HG02763 (cell line): ENCODE results near the gene UNK.
"Not testable (repeated sequence)": the region's sequence is repeated elsewhere in the genome, so short reads cannot be mapped to it uniquely, and the experiment has no call there.

Source experiments
- ATAC-seq: cut with Tn5 transposase; IDR thresholded peaks from one replicate; pipeline ENCODE4 v1.9.1; 2021; ENCODE audit warnings: mild to moderate bottlenecking, moderate library complexity; ENCODE audit not compliant: unreplicated experiment

UNK gene

DNA sequence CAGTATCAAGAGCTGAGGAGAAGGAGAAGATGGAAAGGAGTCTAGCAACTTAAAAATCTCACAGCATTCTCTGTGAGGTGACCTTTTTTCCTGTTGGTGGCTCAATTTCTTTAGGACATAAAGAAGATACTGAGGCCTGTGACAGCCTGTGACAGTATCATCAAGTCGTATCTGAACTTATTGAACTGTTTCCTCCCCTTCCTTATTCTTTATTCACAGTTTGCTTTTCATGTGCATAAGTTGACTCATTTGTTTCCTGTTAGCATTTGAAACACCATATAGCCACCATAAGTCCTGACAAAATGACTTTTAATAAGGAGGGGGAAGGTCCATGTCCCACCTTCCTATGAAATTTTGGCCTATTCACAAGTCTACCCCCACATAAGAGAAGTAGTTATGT, 8.9 kb downstream of the UNK start:
- no peak for ATAC-seq

DNA sequence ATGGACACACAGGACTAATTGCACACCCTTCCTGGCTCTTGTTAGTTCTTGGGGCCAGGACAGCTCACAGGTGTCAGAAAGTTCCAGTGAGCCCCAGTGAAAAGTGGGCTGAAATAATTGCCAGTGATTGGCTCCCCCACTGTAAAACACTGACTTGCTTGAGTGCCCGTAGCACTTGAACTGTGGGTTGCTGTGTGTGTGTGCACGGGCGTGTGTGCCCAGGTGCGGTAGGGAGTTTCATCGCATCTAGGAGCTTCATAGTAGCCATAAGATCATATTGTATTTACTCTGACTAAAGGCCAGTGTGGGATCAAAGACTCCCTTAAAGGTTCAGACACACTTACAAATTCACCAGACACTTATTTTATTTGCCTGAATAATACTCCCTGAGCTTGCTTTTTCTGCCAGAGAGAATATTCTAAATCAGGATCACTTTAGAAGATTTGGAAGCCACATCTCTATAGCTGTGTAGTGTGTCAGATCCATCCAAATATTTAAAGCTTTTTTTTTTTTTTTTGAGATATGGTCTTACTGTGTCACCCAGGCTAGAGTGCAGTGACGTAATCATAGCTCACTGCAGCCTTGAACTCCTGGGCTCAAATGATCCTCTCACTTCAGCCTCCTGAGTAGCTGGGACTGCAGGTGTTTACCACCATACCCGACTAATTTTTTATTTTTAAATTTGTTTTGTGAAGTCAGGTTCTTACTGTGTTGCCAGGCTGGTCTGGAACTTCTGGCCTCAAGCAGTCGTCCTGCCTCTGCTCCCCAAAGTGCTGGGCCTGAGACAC, 11.4 kb downstream of the UNK start:
- ATAC-seq = no peak

DNA sequence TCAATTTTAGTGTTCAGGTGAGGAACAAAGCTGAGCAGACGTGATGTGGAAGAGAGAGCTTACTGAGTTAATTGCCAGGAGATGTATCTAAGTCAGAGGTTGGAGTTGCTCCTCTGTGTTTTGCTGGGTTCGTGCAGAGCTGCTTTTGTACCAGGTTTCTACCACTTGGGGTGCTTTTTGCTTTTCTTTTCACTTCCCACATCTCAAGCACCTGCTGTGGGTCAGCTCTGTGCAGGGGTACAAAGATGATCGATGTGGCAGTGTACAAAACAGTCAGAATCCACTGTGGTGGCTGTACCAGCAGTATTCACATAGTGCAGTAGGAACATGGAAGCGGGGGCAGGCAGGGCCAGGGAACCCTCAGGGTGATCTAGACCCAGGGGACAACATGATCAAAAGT, 14.8 kb downstream of the UNK start:
- ATAC-seq = no peak

DNA sequence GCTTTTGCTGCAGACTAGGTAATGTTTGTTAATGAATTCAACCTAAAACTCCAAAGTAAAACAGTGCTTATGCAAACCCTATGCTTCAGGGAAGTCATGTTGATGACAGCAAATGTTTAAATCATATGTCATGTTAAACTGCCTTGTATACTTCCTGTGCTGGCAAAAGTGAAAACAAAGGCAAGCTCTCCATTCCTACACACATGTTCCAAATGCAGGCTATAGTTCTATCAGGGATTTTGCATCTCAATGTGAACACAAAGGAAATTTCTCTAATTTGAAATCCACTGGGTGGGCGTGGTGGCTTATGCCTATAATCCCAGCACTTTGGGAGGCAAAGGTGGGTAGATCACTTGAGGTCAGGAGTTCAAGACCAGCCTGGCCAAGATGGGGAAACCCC, 19.3 kb downstream of the UNK start:
- ATAC-seq = no peak

DNA sequence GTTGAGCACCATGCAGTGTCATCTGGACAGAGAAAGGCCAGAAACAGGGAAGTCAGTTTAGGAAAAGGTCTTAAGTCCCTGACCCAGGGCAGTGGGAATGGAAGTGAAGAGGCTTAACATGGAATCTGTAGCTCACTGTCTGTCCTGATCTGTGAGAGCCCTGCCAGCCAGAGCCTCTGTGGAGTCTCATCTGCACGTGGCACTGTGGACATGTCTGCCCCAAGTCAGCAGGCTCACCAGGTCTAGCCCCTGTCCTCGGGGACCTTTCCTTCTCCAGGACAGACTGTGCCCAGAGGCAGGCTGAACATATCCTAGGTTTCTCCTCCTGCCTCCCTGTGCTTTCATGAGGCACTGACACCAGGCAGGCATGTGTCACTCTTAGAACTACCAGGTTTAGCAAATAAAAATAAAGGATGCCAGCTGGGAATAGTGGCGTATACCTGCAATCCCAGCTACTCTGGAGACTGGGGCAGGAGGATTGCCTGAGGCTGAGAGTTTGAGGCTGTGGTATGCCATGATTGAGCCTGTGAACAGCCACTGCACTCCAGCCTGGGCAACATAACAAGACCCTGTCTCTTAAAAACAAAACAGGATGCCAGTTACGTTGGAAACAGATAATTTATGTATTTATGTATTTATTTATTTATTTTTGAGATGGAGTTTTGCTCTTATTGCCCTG, 22.4 kb downstream of the UNK start:
- no peak for ATAC-seq

DNA sequence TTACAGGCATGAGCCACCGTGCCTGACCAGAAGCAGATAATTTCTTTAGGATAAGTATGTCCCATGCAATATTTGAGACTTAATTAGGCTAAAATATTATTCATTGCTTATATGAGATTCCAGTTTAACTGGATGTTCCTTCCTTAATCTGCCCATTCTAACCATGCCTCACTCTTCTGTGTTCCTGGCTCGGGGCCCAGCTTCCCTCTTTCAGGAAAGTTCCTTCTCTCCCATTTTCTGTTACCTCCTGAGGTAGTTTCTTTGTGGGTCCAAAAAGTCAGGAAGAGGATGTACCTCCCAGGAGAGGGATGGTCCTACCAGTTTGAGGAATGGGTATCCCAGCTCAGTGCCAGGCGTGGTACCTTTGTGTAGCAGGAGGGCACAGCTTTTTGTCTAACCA, 23.3 kb downstream of the UNK start:
- ATAC-seq = no peak

DNA sequence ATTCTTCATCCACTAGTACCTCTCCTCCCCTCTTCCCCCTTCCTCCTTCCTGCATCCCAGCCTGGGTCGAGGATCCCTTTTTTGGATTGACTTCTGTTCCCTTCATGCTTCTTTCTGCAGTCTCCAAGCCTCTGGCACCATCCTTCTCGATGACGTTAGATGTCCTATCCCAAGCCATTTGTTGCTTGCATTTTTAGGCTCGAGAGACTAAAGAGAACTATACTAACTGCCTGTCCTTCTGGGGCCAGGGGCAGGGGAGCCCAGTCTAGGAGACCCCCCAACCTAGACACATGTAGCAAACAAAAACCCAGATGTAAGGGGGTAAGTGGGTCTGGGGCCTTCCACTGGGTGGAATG, 23.9 kb downstream of the UNK start:
- no peak for ATAC-seq

DNA sequence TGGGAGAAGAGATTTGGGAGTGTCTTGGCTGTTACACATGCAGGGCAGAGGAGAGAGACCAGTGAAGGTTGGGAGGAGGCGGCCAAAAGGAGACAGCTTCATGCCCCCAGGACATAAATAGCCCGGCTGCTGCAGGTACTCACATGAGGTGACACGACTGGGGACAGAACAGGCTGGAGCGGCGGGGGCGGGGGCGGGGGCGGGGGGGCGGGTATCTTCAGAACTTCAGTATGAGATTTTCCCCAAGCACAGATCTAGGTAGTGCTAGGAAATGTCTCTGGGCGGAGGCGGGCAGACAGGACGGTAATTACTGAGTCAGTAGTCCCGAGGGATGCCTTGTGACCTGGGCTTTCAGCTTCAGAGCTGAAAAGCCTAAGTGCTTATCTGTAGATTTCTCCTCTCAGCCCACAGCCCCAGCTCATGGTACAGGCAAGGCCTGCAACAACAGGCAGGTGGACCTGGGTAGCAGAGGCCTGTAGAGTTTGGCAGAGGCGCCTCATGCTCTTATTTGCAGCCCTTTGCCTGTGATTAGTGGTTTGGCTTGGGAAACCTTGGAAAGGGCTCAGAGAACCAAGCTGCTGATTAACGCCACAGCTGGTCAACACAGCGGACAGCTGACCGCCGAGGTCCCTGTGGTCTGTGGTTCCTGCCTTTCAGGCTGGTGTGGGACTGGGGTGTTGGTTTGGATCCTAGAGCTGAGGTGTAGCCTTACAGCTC, 24.5 kb downstream of the UNK start:
- no peak for ATAC-seq

DNA sequence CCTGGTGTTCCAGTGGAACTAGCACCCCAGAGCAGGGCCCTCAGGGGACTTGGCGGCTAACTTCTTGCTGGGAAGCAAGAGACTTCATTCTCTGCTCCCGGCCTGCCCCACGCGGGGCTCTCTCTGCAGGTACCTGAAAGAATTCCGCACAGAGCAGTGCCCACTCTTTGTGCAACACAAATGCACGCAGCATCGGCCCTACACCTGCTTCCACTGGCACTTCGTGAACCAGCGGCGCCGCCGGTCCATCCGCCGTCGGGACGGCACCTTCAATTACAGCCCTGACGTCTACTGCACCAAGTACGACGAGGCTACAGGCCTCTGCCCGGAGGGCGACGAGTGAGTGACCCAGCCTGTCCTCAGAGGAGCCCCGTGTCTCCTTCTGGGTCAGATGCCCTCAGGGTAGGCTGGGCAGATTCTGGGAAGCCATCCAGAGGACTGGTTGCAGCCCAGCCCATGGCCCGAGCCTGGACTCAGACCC, 25.1 kb downstream of the UNK start:
- no peak for ATAC-seq

DNA sequence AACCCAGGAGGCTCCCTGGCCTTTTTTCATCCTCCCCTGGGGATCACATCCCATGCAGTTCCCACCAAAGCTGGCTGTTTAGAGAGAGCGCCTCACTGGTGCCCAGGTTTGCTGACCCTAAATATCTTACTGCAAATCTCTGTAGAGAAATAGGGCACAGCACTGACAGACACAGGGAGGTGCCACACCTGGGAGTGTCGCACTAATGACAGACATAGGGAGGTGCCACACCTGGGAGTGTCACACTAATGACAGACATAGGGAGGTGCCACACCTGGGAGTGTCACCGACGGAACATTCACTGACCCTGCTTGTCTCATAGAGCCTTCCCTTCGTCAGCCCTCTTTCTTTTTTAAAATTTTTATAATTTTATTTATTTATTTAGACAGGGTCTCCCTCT, 25.6 kb downstream of the UNK start:
- ATAC-seq = no peak

DNA sequence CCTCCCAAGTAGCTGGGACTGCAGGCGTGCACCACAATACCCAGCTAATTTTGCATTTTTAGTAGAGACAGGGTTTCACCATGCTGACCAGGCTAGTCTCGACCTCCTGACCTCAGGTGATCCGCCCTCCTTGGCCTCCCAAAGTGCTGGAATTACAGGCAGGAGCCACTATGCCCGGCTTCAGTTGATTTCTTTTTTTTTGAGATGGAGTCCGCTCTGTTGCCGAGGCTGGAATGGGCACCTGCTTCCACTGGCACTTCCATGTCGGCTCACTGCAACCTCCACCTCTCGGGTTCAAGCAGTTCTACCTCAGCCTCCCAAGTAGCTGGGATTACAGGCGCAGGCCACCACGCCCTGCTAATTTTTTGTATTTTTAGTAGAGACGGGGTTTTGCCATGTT, 26.1 kb downstream of the UNK start:
- not testable (repeated sequence) for ATAC-seq

DNA sequence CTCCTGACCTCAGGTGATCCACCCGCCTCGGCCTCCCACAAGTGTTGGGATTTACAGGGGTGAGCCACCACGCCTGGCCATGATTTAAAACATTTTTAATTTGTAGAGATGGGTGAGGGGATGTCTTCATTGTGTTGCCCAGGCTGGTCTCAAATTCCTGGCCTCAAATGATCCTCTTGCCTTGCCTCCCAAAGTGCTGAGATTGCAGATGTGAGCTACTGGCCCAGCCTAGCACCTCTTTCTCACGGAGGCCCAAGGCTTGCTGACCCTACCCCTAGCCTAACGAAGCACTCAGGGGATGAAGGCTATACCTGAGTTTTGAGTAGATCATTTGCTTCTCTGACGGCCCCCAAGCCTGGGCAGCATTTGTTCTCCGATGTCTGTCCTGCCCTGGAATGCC, 26.6 kb downstream of the UNK start:
- no peak for ATAC-seq

DNA sequence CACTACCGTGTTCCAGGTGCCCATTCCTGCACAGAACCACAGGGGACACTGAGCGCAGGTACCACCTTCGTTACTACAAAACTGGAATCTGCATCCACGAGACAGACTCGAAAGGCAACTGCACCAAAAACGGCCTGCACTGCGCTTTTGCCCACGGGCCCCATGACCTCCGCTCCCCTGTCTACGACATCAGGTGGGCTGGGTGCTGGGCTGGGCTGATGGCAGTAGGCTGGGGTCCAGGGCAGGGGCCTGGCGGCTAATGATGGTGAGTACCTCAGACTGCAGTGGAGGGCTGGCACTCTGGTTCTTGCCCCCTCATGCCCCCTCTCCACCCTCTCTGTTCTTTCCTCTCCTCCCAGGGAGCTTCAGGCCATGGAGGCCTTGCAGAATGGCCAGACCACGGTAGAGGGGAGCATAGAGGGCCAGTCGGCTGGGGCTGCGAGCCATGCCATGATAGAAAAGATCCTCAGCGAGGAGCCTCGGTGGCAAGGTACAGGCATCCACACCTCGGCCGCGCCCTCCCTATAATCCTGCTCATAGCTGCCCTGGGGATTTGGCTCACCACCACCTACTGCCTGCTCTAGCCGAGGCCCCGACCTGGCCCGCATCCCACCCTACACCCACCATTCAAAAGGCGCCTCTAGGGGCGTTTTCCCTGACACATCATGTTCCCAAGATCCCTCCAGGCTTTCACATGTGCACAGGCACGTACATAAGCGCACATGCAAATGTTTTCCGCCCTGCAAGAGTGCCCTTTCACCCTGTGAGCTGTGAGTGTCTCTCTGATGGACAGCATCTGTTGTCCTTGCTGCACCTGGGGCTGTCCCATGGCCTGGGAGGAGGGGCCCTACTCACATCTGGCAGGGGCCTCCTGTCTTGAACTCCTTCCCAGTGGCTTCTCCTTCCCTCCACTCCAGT, 27.7 kb downstream of the UNK start:
- ATAC-seq = no peak

DNA sequence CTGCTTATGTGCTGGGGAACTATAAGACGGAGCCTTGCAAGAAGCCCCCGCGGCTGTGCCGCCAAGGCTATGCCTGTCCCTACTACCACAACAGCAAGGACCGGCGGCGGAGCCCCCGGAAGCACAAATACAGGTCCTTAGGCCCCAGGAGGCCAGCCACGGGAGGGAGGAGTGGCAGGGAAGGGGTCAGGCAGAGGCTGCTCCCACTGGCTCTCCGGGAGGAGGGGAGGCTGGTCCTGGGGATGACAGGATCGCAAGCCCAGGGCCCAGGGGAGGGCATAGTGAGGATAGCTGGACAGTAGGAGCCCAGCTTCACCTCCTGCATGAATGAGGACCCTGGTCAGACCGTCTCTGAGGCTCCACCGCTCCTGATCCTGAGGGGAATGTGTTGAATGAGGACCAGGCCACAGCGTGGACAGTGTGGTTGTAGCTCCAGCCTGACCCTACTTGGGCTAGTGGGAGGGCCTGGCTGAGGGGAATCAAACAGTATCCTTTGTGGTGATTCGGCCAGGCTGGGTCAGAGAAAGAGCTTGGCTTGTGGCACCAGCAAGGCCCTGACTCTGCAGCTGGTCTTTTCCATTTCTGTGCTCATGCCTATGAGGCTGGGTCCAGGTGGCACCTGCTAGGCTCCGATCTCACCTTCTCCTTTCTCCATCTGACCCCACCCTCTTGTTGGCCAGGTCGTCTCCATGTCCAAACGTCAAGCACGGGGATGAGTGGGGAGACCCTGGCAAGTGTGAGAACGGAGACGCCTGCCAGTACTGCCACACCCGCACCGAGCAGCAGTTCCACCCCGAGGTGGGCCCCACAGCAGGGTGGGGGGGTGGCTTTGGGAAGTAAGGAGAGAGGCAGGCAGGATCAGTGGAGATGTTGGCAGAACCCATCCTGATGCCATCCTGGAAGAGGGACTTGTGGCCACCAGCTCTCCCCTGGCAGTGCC, 28.7 kb downstream of the UNK start:
- no peak for ATAC-seq

DNA sequence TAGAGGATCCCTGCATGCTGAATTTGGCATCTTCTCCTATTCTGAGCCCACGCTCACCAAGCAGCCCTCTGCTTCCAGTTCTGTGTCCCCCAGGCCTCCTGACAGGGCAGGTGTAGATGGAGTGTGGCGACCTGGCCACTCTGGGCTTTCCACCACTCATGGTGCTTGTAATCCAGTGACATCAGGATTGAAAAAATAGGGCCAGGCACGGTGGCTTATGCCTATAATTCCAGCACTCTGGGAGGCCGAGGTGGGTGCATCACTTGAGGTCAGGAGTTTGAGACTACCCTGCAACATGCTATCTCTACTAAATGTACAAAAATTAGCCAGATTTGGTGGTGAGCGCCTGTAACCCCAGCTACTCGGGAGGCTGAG, 29.4 kb downstream of the UNK start:
- ATAC-seq = no peak

DNA sequence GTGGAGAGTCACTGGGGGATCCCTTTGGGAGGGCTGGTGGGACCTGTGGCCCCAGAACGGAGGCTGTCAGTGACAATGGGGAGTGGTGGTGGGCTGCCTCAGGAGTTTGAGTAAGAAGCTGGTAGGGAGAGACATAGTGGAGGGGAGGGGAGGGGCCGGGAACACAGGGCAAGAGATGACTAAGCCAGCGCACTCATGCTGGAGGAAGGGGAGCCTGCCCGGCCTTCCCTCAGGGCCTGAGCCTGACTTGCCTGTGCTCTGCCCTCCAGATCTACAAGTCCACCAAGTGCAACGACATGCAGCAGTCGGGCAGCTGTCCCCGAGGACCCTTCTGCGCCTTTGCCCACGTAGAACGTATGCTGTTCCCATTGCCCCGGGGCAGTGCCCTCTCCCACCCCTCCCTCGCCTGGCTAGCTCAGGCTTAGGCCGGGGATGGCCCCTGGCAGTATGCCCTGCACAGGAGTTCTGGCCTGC, 30.3 kb downstream of the UNK start:
- no peak for ATAC-seq

DNA sequence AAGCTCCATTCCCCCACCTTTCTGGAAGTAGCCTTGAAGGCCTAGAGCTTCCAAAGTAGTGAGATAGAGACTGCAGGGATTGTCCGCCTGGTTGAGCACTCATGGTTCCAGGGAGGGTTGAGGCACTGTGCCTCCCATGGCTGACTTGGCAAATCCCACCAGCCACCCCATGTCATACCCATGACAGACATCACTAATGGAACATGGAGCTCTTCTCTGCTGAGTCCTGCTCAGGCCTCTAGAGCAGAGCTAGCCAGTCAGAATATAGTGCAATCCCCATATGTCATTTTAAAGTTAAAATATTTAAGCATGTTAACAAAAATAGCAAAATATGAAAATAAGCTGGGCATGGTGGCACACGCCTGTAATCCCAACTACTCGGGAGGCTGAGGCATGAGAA, 30.8 kb downstream of the UNK start:
- no peak for ATAC-seq

DNA sequence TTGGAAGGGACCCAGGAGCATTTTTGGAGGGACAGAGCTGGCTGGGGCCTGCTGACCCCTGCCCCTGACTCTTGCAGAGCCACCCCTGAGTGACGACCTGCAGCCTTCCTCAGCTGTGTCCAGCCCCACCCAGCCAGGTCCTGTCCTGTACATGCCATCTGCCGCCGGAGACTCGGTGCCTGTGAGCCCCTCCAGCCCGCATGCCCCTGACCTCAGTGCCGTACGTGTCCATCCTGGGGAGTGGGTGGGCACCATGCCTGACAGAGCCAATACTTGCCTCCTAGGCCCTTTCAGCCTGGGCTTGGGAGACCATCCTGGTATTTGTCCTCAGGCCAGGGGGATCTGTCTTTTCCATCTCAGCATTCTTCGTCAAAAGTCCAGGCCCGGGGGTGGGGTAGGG, 32.1 kb downstream of the UNK start:
- no peak for ATAC-seq

DNA sequence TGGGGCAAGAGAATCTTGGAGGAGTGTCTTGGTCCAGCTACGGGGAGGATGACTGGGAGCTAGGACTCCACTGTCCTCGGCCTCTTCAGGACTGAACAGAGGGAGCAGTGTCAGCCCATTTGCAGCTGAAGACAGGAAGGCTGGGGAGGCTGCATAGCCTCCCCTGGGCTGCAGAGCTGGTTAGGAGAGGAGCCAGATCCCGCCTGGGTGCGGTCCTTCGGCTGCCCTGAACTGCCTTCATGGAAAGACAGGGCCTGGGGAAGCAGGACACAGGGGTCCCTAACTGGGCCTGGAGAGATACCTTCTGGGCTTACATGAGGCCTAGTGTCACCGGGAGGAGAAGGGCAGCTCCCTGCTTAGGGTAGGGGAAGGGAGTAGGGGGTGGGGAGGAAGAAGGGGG, 33.0 kb downstream of the UNK start:
- ATAC-seq = no peak
